ENCODE measurements around the gene PIEZO1.

- TF ChIP-seq CTCF (IDR thresholded peaks at IDR 0.05) (no peak), EP300 (IDR thresholded peaks at IDR 0.05) (no peak)
These were observed 26.6 kb downstream of the PIEZO1 start for GRCh38 chr16:88758227-88758943.
